Measurements from ENCODE around the gene PHACTR1.

DNA sequence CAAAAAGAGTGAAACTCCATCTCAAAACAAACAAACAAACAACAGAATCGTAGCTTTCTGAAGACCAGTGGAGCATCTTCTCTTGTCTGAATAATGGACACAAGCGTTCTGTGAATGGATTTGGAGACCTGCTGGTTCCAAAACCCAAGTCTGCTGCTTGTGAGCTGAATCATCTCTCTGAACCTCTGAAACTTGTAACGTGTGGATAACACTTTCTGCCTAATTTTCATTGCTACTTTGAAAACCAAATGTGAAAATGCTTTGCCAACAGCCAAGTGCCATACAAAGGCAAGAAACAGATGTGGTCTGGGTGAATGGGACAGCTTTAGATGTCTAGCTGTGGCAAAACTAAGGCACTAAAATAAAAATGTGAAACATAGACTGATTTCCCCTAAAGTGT lies 44.3 kb downstream of the PHACTR1 start:
- TF ChIP-seq GATA1 (IDR thresholded peaks at IDR 0.05; ENCODE audit: low read depth, low read length) (no peak), POLR2A (IDR thresholded peaks at IDR 0.05; ENCODE audit: low read length) (no peak)
